Activated T-helper 1 cell treated with anti-CD3 and anti-CD28 coated beads, Interleukin-12 subunit alpha, Interleukin-12 subunit beta, Interleukin-2, Interleukin-4 antibody, amounts not matched to agents 30 ng/mL and 10 ng/mL and 1 ng/mL, durations not matched to agents 14 hours and 24 hours and 36 hours (primary cell): ENCODE data around the gene CFAP74. TPM values are rescaled to one million over a fixed set of nuclear protein-coding genes. Genes with fewer than 3 reads are reported as not detected.
"Not testable (repeated sequence)": the region's sequence is repeated elsewhere in the genome, so short reads cannot be mapped to it uniquely, and the experiment has no call there.

ENCODE experiments used
- DNase-seq: peaks from one replicate; pipeline ENCODE4 v3.0.0; 2021; ENCODE audit warnings: low spot score
- H3K27ac Mint-ChIP-seq: one replicate; pipeline ENCODE4 v1.8.0; 2021; ENCODE audit warnings: mild to moderate bottlenecking, mixed read lengths
- H3K27me3 Mint-ChIP-seq: one replicate; pipeline ENCODE4 v1.8.0; 2022; ENCODE audit warnings: mild to moderate bottlenecking, moderate library complexity, mixed read lengths; ENCODE audit not compliant: insufficient read depth
- H3K36me3 Mint-ChIP-seq: one replicate; pipeline ENCODE4 v1.8.0; 2021; ENCODE audit warnings: low read depth, mixed read lengths
- H3K4me1 Mint-ChIP-seq: one replicate; pipeline ENCODE4 v1.8.0; 2021; ENCODE audit warnings: low read depth, mixed read lengths
- H3K4me3 Mint-ChIP-seq: one replicate; pipeline ENCODE4 v1.8.0; 2021; ENCODE audit warnings: mild to moderate bottlenecking, moderate library complexity, mixed read lengths
- H3K9me3 Mint-ChIP-seq: one replicate; pipeline ENCODE4 v1.8.0; 2021; ENCODE audit warnings: mixed read lengths
- intact Hi-C: fragments of 100-400 bp; cut with micrococcal nuclease; formaldehyde crosslinking; loops from one replicate; pipeline ENCODE4 v1.15.1; 2024
- total RNA-seq: library from RNA; stranded (reverse); gene quantifications from 2 replicates; pipeline ENCODE4 v1.2.3, GENCODE V29; 2022

CFAP74 gene
- total RNA-seq, 1 donor from 2014 or later: not detected

- H3K36me3 Mint-ChIP-seq: no peaks in the 10 kb centered on the region
- intact Hi-C loops: no loop called here
Measured at GRCh38 chr1:1938276-1938573, 65.4 kb downstream of the CFAP74 start.

GRCh38 chr1:1937549-1938275, 65.9 kb downstream of the CFAP74 start:
- DNase-seq: no peak
- Mint-ChIP-seq H3K4me1 (no peaks in the 10 kb centered on the region), H3K36me3 (no peaks in the 10 kb centered on the region), H3K4me3 (no peak overlapping the region), H3K9me3 (peaks cover 25% of the 10 kb centered on the region), H3K27ac (no peak overlapping the region), H3K27me3 (no peaks in the 10 kb centered on the region)
- intact Hi-C loops: no loop called here

More at GRCh38 chr1:1938276-1938573, 65.4 kb downstream of the CFAP74 start:
- H3K4me3 Mint-ChIP-seq: no peak overlapping the region
- DNase-seq: no peak
- H3K4me1 Mint-ChIP-seq: no peaks in the 10 kb centered on the region
- H3K9me3 Mint-ChIP-seq: peaks cover 25% of the 10 kb centered on the region
- no peak overlapping the region for H3K27ac Mint-ChIP-seq
- no peaks in the 10 kb centered on the region for H3K27me3 Mint-ChIP-seq

- DNase-seq: no peak
- intact Hi-C loops: no loop called here
- Mint-ChIP-seq H3K4me3 (no peak overlapping the region), H3K9me3 (peaks cover 25% of the 10 kb centered on the region), H3K27me3 (no peaks in the 10 kb centered on the region), H3K36me3 (no peaks in the 10 kb centered on the region), H3K4me1 (no peaks in the 10 kb centered on the region), H3K27ac (no peak overlapping the region)
Measured at GRCh38 chr1:1937061-1937460, 66.5 kb downstream of the CFAP74 start.

- H3K4me1 Mint-ChIP-seq, DNase-seq, intact Hi-C loops, H3K4me3 Mint-ChIP-seq, H3K27ac Mint-ChIP-seq, H3K27me3 Mint-ChIP-seq, H3K36me3 Mint-ChIP-seq: not testable (repeated sequence)
- H3K9me3 Mint-ChIP-seq: peaks cover 25% of the 10 kb centered on the region
Measured at GRCh38 chr1:1934848-1935247, 68.7 kb downstream of the CFAP74 start.

GRCh38 chr1:1929639-1930545, 73.7 kb downstream of the CFAP74 start:
- H3K9me3 Mint-ChIP-seq: peaks cover 16% of the 10 kb centered on the region

GRCh38 chr1:1929102-1929638, 74.4 kb downstream of the CFAP74 start:
- H3K36me3 Mint-ChIP-seq: no peaks in the 10 kb centered on the region
- peaks cover 9% of the 10 kb centered on the region for H3K9me3 Mint-ChIP-seq
- no peak overlapping the region for H3K27ac Mint-ChIP-seq

More at GRCh38 chr1:1929639-1930545, 73.7 kb downstream of the CFAP74 start:
- H3K36me3 Mint-ChIP-seq: no peaks in the 10 kb centered on the region
- H3K4me3 Mint-ChIP-seq: no peak overlapping the region
- no peaks in the 10 kb centered on the region for H3K27me3 Mint-ChIP-seq
- no peaks in the 10 kb centered on the region for H3K4me1 Mint-ChIP-seq
- no peak for DNase-seq
- intact Hi-C loops: no loop called here
- no peak overlapping the region for H3K27ac Mint-ChIP-seq

GRCh38 chr1:1928231-1929101, 75.1 kb downstream of the CFAP74 start:
- H3K27me3 Mint-ChIP-seq: no peaks in the 10 kb centered on the region
- no peaks in the 10 kb centered on the region for H3K36me3 Mint-ChIP-seq
- H3K4me3 Mint-ChIP-seq: no peak overlapping the region
- H3K9me3 Mint-ChIP-seq: peaks cover 2% of the 10 kb centered on the region
- H3K4me1 Mint-ChIP-seq: no peaks in the 10 kb centered on the region
- no peak for DNase-seq
- no peak overlapping the region for H3K27ac Mint-ChIP-seq
- intact Hi-C loops: no loop called here

More at GRCh38 chr1:1929102-1929638, 74.4 kb downstream of the CFAP74 start:
- H3K4me1 Mint-ChIP-seq: no peaks in the 10 kb centered on the region
- H3K4me3 Mint-ChIP-seq: no peak overlapping the region
- intact Hi-C loops: no loop called here
- no peaks in the 10 kb centered on the region for H3K27me3 Mint-ChIP-seq
- no peak for DNase-seq

GRCh38 chr1:1927751-1928150, 75.8 kb downstream of the CFAP74 start:
- Mint-ChIP-seq H3K36me3 (no peaks in the 10 kb centered on the region), H3K27me3 (no peaks in the 10 kb centered on the region), H3K27ac (no peak overlapping the region), H3K4me1 (no peaks in the 10 kb centered on the region), H3K4me3 (no peak overlapping the region), H3K9me3 (no peaks in the 10 kb centered on the region)
- DNase-seq: no peak
- intact Hi-C loops: no loop called here

- intact Hi-C loops: no loop called here
- Mint-ChIP-seq H3K36me3 (no peaks in the 10 kb centered on the region), H3K4me3 (no peak overlapping the region), H3K27me3 (no peaks in the 10 kb centered on the region), H3K27ac (no peak overlapping the region), H3K9me3 (no peaks in the 10 kb centered on the region), H3K4me1 (no peaks in the 10 kb centered on the region)
- no peak for DNase-seq
Measured at GRCh38 chr1:1926886-1927660, 76.5 kb downstream of the CFAP74 start.

- DNase-seq: no peak
- Mint-ChIP-seq H3K9me3 (no peaks in the 10 kb centered on the region), H3K27me3 (no peaks in the 10 kb centered on the region)
Measured at GRCh38 chr1:1926346-1926811, 77.2 kb downstream of the CFAP74 start.

GRCh38 chr1:1925437-1926345, 77.9 kb downstream of the CFAP74 start:
- DNase-seq: no peak
- no peak overlapping the region for H3K4me3 Mint-ChIP-seq
- intact Hi-C loops: no loop called here

More at GRCh38 chr1:1926346-1926811, 77.2 kb downstream of the CFAP74 start:
- Mint-ChIP-seq H3K4me3 (no peak overlapping the region), H3K4me1 (no peaks in the 10 kb centered on the region), H3K36me3 (no peaks in the 10 kb centered on the region), H3K27ac (no peak overlapping the region)
- intact Hi-C loops: no loop called here

More at GRCh38 chr1:1925437-1926345, 77.9 kb downstream of the CFAP74 start:
- Mint-ChIP-seq H3K36me3 (no peaks in the 10 kb centered on the region), H3K27ac (no peak overlapping the region), H3K9me3 (no peaks in the 10 kb centered on the region), H3K4me1 (no peaks in the 10 kb centered on the region), H3K27me3 (no peaks in the 10 kb centered on the region)
